GM12873 (cell line): ENCODE data around the gene TRIP13.

Experiments
- TF ChIP-seq, protein P1 (sequence below): IDR thresholded peaks from 2 replicates; pipeline ENCODE4 v1.5.1; 2012; ENCODE audit warnings: low read depth, mild to moderate bottlenecking, moderate library complexity, low read length, control low read depth; ENCODE audit not compliant: insufficient read depth; ENCODE audit errors: missing control alignments

Gene TRIP13

GRCh38 chr5:886716-887325 is 5.9 kb upstream of the TRIP13 start:
- TF ChIP-seq, protein P1, sequence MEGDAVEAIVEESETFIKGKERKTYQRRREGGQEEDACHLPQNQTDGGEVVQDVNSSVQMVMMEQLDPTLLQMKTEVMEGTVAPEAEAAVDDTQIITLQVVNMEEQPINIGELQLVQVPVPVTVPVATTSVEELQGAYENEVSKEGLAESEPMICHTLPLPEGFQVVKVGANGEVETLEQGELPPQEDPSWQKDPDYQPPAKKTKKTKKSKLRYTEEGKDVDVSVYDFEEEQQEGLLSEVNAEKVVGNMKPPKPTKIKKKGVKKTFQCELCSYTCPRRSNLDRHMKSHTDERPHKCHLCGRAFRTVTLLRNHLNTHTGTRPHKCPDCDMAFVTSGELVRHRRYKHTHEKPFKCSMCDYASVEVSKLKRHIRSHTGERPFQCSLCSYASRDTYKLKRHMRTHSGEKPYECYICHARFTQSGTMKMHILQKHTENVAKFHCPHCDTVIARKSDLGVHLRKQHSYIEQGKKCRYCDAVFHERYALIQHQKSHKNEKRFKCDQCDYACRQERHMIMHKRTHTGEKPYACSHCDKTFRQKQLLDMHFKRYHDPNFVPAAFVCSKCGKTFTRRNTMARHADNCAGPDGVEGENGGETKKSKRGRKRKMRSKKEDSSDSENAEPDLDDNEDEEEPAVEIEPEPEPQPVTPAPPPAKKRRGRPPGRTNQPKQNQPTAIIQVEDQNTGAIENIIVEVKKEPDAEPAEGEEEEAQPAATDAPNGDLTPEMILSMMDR: no peak

DNA sequence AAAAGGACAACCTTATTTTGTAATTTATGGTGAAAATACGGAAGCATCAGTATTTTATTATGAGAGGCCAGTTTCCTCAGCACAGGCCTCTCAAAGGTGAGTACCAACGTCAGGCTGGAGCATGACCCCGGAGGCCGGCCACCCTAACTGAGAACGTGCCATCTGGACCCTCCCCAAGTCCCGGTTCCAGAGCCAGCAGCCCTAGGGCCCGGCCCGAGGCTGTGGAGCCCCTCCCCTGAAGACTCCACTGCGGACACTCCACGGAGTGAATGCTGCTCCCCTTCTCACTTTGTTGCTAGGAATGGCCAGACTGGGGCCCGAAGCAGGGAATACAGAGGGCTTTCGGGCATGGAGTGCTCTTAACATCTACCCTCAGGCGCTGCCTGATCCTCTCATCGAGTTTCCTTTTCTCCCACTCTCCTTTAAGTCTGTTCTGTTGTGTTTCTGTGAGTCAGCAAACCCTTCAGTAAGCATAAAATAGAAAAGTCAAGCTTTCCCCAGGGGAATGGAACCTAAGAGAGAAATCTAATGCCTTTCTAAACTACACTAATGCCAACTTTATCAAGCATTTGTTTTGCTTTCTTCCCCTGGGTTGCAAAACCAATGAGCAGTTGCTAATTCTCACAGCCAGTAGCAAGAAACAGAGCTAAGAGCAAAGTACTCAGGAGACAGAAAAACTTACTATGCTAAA is 4.6 kb upstream of the TRIP13 start:
- TF ChIP-seq, protein P1: no peak

- TF ChIP-seq, protein P1: no peak
Measured at GRCh38 chr5:888638-889035, 4.0 kb upstream of the TRIP13 start.

DNA sequence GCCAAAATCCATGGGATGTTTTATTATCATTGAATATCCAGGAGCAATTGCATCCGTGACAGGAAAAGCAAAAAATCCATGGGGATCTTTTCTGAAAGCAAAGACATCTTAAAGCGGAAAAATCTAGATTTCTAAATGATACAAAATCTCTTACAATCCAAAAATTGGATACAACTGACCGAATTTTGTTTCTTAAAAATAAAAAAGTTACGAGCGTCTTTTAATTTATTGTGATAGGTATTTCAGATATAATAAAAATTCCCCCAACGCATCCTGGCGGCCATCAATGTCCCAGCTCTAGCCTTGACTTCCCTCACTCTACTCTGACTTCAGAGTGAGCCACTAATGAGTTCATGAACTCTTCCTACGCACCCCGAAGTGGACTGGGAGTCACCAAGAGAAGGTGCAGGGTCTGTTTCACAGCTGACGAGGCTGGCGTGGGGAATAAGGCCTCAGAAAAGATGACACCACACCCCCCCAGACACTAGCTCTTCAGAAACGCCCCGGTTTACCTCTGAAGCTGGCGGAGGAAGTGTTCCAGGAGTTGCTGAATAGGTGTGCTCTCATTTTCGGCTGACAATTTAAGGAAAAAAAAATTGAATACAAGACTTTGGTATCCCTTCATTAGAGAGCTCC is 3.5 kb upstream of the TRIP13 start:
- TF ChIP-seq, protein P1: no peak

DNA sequence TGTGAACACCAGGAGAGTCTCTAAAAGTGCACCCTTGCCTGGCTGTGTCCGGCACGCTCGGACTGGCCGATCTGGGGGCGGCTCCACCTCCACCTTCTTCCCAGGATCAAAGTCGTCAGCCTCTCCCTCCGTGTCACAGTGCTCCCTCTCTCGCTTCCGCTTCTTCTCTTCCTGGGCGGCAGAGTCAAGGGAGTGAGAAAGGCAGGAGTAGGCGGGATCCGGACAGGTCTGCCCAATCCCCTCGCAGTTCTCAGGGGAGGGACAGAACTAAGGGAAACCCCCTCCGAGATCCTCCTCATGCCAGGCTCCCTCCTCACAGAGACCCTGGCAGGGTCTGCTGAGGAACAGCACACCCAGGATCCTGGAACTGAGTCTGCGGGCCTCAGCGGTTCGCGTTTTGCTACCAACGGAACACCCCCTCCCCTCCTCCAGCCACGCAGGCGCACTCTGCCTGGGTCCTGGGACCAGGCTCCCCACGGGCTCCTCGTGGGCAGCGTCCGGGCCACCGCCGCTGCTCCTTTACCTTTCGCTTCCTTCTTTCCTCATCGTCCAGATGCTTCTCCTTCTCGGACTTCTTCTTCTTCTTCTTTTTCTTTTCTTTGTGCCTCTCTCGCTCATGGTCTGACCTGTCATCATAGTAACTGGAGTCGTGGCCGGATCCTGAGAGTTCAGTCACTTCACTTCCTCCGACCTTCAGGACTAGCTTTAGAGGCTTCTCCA is 1.4 kb upstream of the TRIP13 start:
- TF ChIP-seq, protein P1: no peak

DNA sequence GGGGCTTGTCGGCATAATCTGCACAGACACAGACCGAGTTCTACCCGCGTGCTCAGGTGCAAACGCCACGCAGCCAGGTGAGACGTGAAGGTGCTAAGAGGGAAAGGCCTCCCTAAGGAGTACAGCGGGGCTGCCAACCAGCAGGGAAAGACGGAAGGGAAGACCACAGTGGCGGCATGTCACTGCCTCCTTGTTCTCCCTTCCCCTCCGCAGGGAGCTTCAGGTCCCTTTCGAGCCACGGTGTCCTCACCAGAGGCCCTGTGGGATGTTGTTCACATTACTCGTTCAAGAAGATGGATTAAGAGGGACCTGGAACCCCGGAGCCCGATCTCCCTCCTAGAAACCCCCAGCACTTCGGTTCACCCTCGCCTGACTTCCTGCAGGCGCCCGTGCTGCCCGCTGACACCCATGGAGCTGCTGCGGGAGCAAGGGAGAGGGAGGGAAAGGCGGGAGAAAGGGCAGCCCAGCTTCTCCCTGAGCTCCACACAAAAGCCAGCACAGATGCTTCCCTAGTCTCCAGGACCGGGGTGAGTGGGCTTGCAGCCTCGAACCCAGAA is 769 bp upstream of the TRIP13 start:
- TF ChIP-seq, protein P1: no peak

GRCh38 chr5:893137-893506 is 438 bp downstream of the TRIP13 start:
- TF ChIP-seq, protein P1: no peak
